ENCODE measurements around the gene SPATA21.
"Not testable (repeated sequence)": the region's sequence is repeated elsewhere in the genome, so short reads cannot be mapped to it uniquely, and the experiment has no call there.

SPATA21 gene

GRCh38 chr1:16436946-16437474 lies at the start of gene SPATA21:
Gene SPATA21, minus strand, starts transcription at chr1:16437424. Its CDS starts 6,053 bp downstream, at chr1:16431371.
- in situ Hi-C loops (cut with HindIII; ENCODE audit: low pct_ligation_motif_present, low pct_unique_long_range_greater_than_20kb, low sequenced_read_pairs) = no loop called here
- no peak for DNase-seq

- DNase-seq; in situ Hi-C loops (cut with HindIII; ENCODE audit: low pct_ligation_motif_present, low pct_unique_long_range_greater_than_20kb, low sequenced_read_pairs): not testable (repeated sequence)
Observed at GRCh38 chr1:16487011-16487410, 49.8 kb upstream of the SPATA21 start.

GRCh38 chr1:16486316-16486715 lies 49.1 kb upstream of the SPATA21 start:
- DNase-seq; in situ Hi-C loops (cut with HindIII; ENCODE audit: low pct_ligation_motif_present, low pct_unique_long_range_greater_than_20kb, low sequenced_read_pairs): not testable (repeated sequence)

GRCh38 chr1:16484931-16485330 lies 47.7 kb upstream of the SPATA21 start:
- in situ Hi-C loops (cut with HindIII; ENCODE audit: low pct_ligation_motif_present, low pct_unique_long_range_greater_than_20kb, low sequenced_read_pairs) = no loop called here
- no peak for DNase-seq

- DNase-seq = no peak
- in situ Hi-C loops (cut with HindIII; ENCODE audit: low pct_ligation_motif_present, low pct_unique_long_range_greater_than_20kb, low sequenced_read_pairs) = no loop called here
Observed at GRCh38 chr1:16484501-16484835, 47.2 kb upstream of the SPATA21 start.

GRCh38 chr1:16483639-16484500 lies 46.6 kb upstream of the SPATA21 start:
- DNase-seq; in situ Hi-C loops (cut with HindIII; ENCODE audit: low pct_ligation_motif_present, low pct_unique_long_range_greater_than_20kb, low sequenced_read_pairs): not testable (repeated sequence)

- DNase-seq; in situ Hi-C loops (cut with HindIII; ENCODE audit: low pct_ligation_motif_present, low pct_unique_long_range_greater_than_20kb, low sequenced_read_pairs): not testable (repeated sequence)
Observed at GRCh38 chr1:16483146-16483545, 45.9 kb upstream of the SPATA21 start.

- no peak for DNase-seq
- in situ Hi-C loops (cut with HindIII; ENCODE audit: low pct_ligation_motif_present, low pct_unique_long_range_greater_than_20kb, low sequenced_read_pairs) = no loop called here
Observed at GRCh38 chr1:16478091-16478490, 40.9 kb upstream of the SPATA21 start.

GRCh38 chr1:16475771-16476770 lies 38.8 kb upstream of the SPATA21 start:
- DNase-seq; in situ Hi-C loops (cut with HindIII; ENCODE audit: low pct_ligation_motif_present, low pct_unique_long_range_greater_than_20kb, low sequenced_read_pairs): not testable (repeated sequence)

- in situ Hi-C loops (cut with HindIII; ENCODE audit: low pct_ligation_motif_present, low pct_unique_long_range_greater_than_20kb, low sequenced_read_pairs) = not testable (repeated sequence)
- peak; percentile 9 for DNase-seq
Observed at GRCh38 chr1:16474891-16475290, 37.7 kb upstream of the SPATA21 start.

- in situ Hi-C loops (cut with HindIII; ENCODE audit: low pct_ligation_motif_present, low pct_unique_long_range_greater_than_20kb, low sequenced_read_pairs) = no loop called here
- no peak for DNase-seq
Observed at GRCh38 chr1:16474166-16474800, 37.1 kb upstream of the SPATA21 start.

GRCh38 chr1:16468558-16468957 lies 31.3 kb upstream of the SPATA21 start:
- no peak for DNase-seq
- in situ Hi-C loops (cut with HindIII; ENCODE audit: low pct_ligation_motif_present, low pct_unique_long_range_greater_than_20kb, low sequenced_read_pairs) = no loop called here

GRCh38 chr1:16464917-16465625 lies 27.8 kb upstream of the SPATA21 start:
- no peak for DNase-seq
- in situ Hi-C loops (cut with HindIII; ENCODE audit: low pct_ligation_motif_present, low pct_unique_long_range_greater_than_20kb, low sequenced_read_pairs) = no loop called here

GRCh38 chr1:16462773-16463330 lies 25.6 kb upstream of the SPATA21 start:
- no peak for DNase-seq
- in situ Hi-C loops (cut with HindIII; ENCODE audit: low pct_ligation_motif_present, low pct_unique_long_range_greater_than_20kb, low sequenced_read_pairs) = no loop called here

GRCh38 chr1:16461681-16462080 lies 24.5 kb upstream of the SPATA21 start:
- DNase-seq = no peak
- in situ Hi-C loops (cut with HindIII; ENCODE audit: low pct_ligation_motif_present, low pct_unique_long_range_greater_than_20kb, low sequenced_read_pairs) = no loop called here

- in situ Hi-C loops (cut with HindIII; ENCODE audit: low pct_ligation_motif_present, low pct_unique_long_range_greater_than_20kb, low sequenced_read_pairs) = no loop called here
- DNase-seq = no peak
Observed at GRCh38 chr1:16459352-16459925, 22.2 kb upstream of the SPATA21 start.

- in situ Hi-C loops (cut with HindIII; ENCODE audit: low pct_ligation_motif_present, low pct_unique_long_range_greater_than_20kb, low sequenced_read_pairs) = no loop called here
- no peak for DNase-seq
Observed at GRCh38 chr1:16458831-16459230, 21.6 kb upstream of the SPATA21 start.

Data from ACHN (cell line).